HG02943 (cell line): ENCODE results near the gene APOBR.
"Not testable (repeated sequence)": the region's sequence is repeated elsewhere in the genome, so short reads cannot be mapped to it uniquely, and the experiment has no call there.

Source experiments
- ATAC-seq: cut with Tn5 transposase; IDR thresholded peaks from one replicate; pipeline ENCODE4 v1.9.1; 2021; ENCODE audit warnings: mild to moderate bottlenecking, low read depth, moderate library complexity; ENCODE audit not compliant: unreplicated experiment

The APOBR gene

GRCh38 chr16:28494121-28494851, at the start of gene APOBR:
TSS of gene APOBR (plus strand) at chr16:28494643. CDS start at chr16:28494682, 39 bp downstream.
- no peak for ATAC-seq

- ATAC-seq: not testable (repeated sequence)
Observed at GRCh38 chr16:28446388-28446787, 48.1 kb upstream of the APOBR start.

- ATAC-seq: not testable (repeated sequence)
Observed at GRCh38 chr16:28447081-28447480, 47.4 kb upstream of the APOBR start.

- ATAC-seq: no peak
Observed at GRCh38 chr16:28473714-28474265, 20.7 kb upstream of the APOBR start.

GRCh38 chr16:28475221-28475620, 19.2 kb upstream of the APOBR start:
- no peak for ATAC-seq

- no peak for ATAC-seq
Observed at GRCh38 chr16:28477311-28477920, 17.0 kb upstream of the APOBR start.

- ATAC-seq: no peak
Observed at GRCh38 chr16:28478506-28479180, 15.8 kb upstream of the APOBR start.

- ATAC-seq: no peak
Observed at GRCh38 chr16:28482026-28482425, 12.4 kb upstream of the APOBR start.

GRCh38 chr16:28483361-28483760, 11.1 kb upstream of the APOBR start:
- ATAC-seq: not testable (repeated sequence)

GRCh38 chr16:28486266-28486665, 8.2 kb upstream of the APOBR start:
- ATAC-seq: no peak

GRCh38 chr16:28491230-28491969, 3.0 kb upstream of the APOBR start:
- no peak for ATAC-seq

- peak; percentile 68 for ATAC-seq
Observed at GRCh38 chr16:28491970-28492474, 2.4 kb upstream of the APOBR start, which contains the start of gene CLN3. TSS of gene CLN3 (minus strand) at chr16:28492074. CDS start at chr16:28491759, 315 bp downstream.

GRCh38 chr16:28492511-28492910, 1.9 kb upstream of the APOBR start:
- ATAC-seq: no peak

GRCh38 chr16:28495098-28495793, 803 bp downstream of the APOBR start:
- ATAC-seq: no peak

GRCh38 chr16:28495795-28496749, 1.6 kb downstream of the APOBR start:
- no peak for ATAC-seq

GRCh38 chr16:28496844-28497243, 2.4 kb downstream of the APOBR start:
- ATAC-seq: no peak

GRCh38 chr16:28497386-28497785, 2.9 kb downstream of the APOBR start:
- ATAC-seq: no peak

GRCh38 chr16:28497861-28498599, 3.6 kb downstream of the APOBR start:
- ATAC-seq: no peak
